H1 (cell line): ENCODE measurements around the gene TMEM45A. TPM values are rescaled to one million over a fixed set of nuclear protein-coding genes. Genes with fewer than 3 reads are reported as not detected.

Experiments
- CTCF ChIA-PET: fragments of 300-600 bp; sonication (Branson Sonifier 250); formaldehyde crosslinking; loops from one replicate; lab custom pipeline; 2021; ENCODE audit not compliant: partially characterized antibody; lab: Charles Lee
- POLR2A ChIA-PET: fragments of 300-600 bp; sonication (Branson Sonifier 250); formaldehyde crosslinking; loops from one replicate; lab custom pipeline; 2021; ENCODE audit warnings: inconsistent platforms; ENCODE audit not compliant: partially characterized antibody; lab: Charles Lee
- DNase-seq, 2 experiments: peaks; one replicate each; pipeline versions ENCODE4 v3.0.0 to v3.0.0-alpha.2; 2010 to 2022; ENCODE audit warnings: low spot score in 2 of 2, low read depth in 1 of 2, mixed read lengths in 1 of 2
- FAIRE-seq: peaks from 2 replicates; lab custom pipeline; 2011; peaks lifted over from hg19 to GRCh38; lab: Jason Lieb, UNC
- H2AFZ ChIP-seq: 2 replicates; pipeline ENCODE4 v1.8.1; 2012; ENCODE audit warnings: low read length, inconsistent platforms
- H2AK5ac ChIP-seq: 2 replicates; pipeline ENCODE4 v1.6.1; 2013; ENCODE audit warnings: low read depth, low read length
- H2BK120ac ChIP-seq: replicated peaks from 2 replicates; pipeline ENCODE3; 2013; ENCODE audit warnings: low read depth, low read length, inconsistent platforms
- H2BK12ac ChIP-seq: 2 replicates; pipeline ENCODE4 v1.6.1; 2013; ENCODE audit warnings: low read depth, low read length
- H2BK15ac ChIP-seq: 2 replicates; pipeline ENCODE4 v1.6.1; 2013; ENCODE audit warnings: low read length
- H2BK20ac ChIP-seq: 2 replicates; pipeline ENCODE4 v1.6.1; 2013; ENCODE audit warnings: low read length
- H2BK5ac ChIP-seq: 2 replicates; pipeline ENCODE4 v1.6.1; 2013; ENCODE audit warnings: low read depth, low read length
- H3K14ac ChIP-seq: 2 replicates; pipeline ENCODE4 v1.6.1; 2013; ENCODE audit warnings: inconsistent platforms; ENCODE audit not compliant: insufficient read length
- H3K18ac ChIP-seq: 2 replicates; pipeline ENCODE4 v1.6.1; 2013; ENCODE audit warnings: low read length; ENCODE audit errors: extremely low read depth
- H3K23ac ChIP-seq: 2 replicates; pipeline ENCODE4 v1.6.1; 2013; ENCODE audit warnings: inconsistent platforms; ENCODE audit not compliant: insufficient read length
- H3K23me2 ChIP-seq: 2 replicates; pipeline ENCODE4 v1.6.1; 2013; ENCODE audit warnings: low read depth, low read length
- H3K27ac ChIP-seq: 2 replicates; pipeline ENCODE4 v1.6.1; 2011; ENCODE audit warnings: low read depth, low read length, inconsistent platforms
- H3K27me3 ChIP-seq, 4 experiments: replicated peaks in 1 of 4; 1 replicate in 1 of 4; 2 replicates in 3 of 4; pipeline versions ENCODE4 v1.6.1 to v1.8.1; 2011 to 2013; ENCODE audit warnings: low read length in 3 of 4, mild to moderate bottlenecking in 3 of 4, inconsistent platforms in 2 of 4, mixed read lengths in 2 of 4, moderate library complexity in 1 of 4; ENCODE audit not compliant: control insufficient read depth in 3 of 4, insufficient read depth in 3 of 4; ENCODE audit errors: extremely low read depth in 1 of 4
- H3K36me3 ChIP-seq, 4 experiments: 2 replicates each; pipeline versions ENCODE4 v1.6.1 to v1.8.1; 2011 to 2013; ENCODE audit warnings: mild to moderate bottlenecking in 4 of 4, low read length in 3 of 4, moderate library complexity in 2 of 4, control low read depth in 1 of 4, inconsistent platforms in 1 of 4; ENCODE audit not compliant: insufficient read depth in 4 of 4, control insufficient read depth in 2 of 4
- H3K4ac ChIP-seq: replicated peaks from 2 replicates; pipeline ENCODE3; 2013; ENCODE audit warnings: low read length, low read depth, mixed read lengths, inconsistent platforms; ENCODE audit not compliant: insufficient read length
- H3K4me1 ChIP-seq, 4 experiments: replicated peaks in 1 of 4; 1 replicate in 1 of 4; 2 replicates in 3 of 4; pipeline versions ENCODE4 v1.6.1 to v1.8.1; 2011 to 2013; ENCODE audit warnings: low read length in 3 of 4, inconsistent platforms in 2 of 4, mixed read lengths in 1 of 4; ENCODE audit not compliant: insufficient read depth in 4 of 4, control insufficient read depth in 3 of 4
- H3K4me2 ChIP-seq, 2 experiments: 2 replicates each; pipeline versions ENCODE4 v1.6.1 to v1.8.1; 2011 to 2013; ENCODE audit warnings: low read depth in 2 of 2, low read length in 2 of 2, control low read depth in 1 of 2, inconsistent platforms in 1 of 2, mild to moderate bottlenecking in 1 of 2; ENCODE audit not compliant: insufficient read depth in 1 of 2
- H3K4me3 ChIP-seq, 4 experiments: fragments of 200-600, 300-600 bp in 1 of 4; sonication (generic), shearing (Covaris generic), sonication (Bioruptor Twin) in 1 of 4; 2 replicates each; pipeline versions ENCODE4 v1.5.1 to v1.8.1; 2011 to 2016; ENCODE audit warnings: low read length in 4 of 4, low read depth in 3 of 4, control low read depth in 2 of 4, inconsistent platforms in 2 of 4, mild to moderate bottlenecking in 2 of 4, mixed read lengths in 1 of 4, moderate library complexity in 1 of 4; ENCODE audit not compliant: insufficient read depth in 2 of 4; ENCODE audit errors: extremely low read depth in 1 of 4
- H3K56ac ChIP-seq: replicated peaks from 2 replicates; pipeline ENCODE3; 2013; ENCODE audit warnings: low read depth, mild to moderate bottlenecking, mixed read lengths, low read length, inconsistent platforms; ENCODE audit not compliant: insufficient read length
- H3K79me1 ChIP-seq: 2 replicates; pipeline ENCODE4 v1.6.1; 2013; ENCODE audit warnings: low read depth, low read length, control low read depth
- H3K79me2 ChIP-seq, 2 experiments: 2 replicates each; pipeline versions ENCODE4 v1.6.1 to v1.8.1; 2012 to 2013; ENCODE audit warnings: low read length in 2 of 2, mild to moderate bottlenecking in 2 of 2, inconsistent platforms in 1 of 2; ENCODE audit not compliant: insufficient read depth in 2 of 2, control insufficient read depth in 1 of 2
- H3K9ac ChIP-seq, 4 experiments: replicated peaks in 1 of 4; 1 replicate in 1 of 4; 2 replicates in 3 of 4; pipeline versions ENCODE4 v1.6.1 to v1.8.1; 2011 to 2013; ENCODE audit warnings: low read depth in 3 of 4, low read length in 3 of 4, control low read depth in 2 of 4, mild to moderate bottlenecking in 2 of 4, moderate library complexity in 2 of 4, inconsistent platforms in 1 of 4; ENCODE audit errors: extremely low read depth in 1 of 4
- H3K9me3 ChIP-seq, 2 experiments: 2 replicates each; pipeline versions ENCODE4 v1.6.1 to v1.8.1; 2012 to 2013; ENCODE audit warnings: mild to moderate bottlenecking in 2 of 2, moderate library complexity in 2 of 2, control low read depth in 1 of 2, inconsistent platforms in 1 of 2, low read depth in 1 of 2, low read length in 1 of 2, mixed read lengths in 1 of 2; ENCODE audit not compliant: insufficient read depth in 2 of 2
- H4K20me1 ChIP-seq, 2 experiments: replicated peaks in 1 of 2; 2 replicates each; pipeline versions ENCODE3 to v1.8.1; 2011 to 2013; ENCODE audit warnings: inconsistent platforms in 2 of 2, low read length in 2 of 2, mild to moderate bottlenecking in 1 of 2; ENCODE audit not compliant: insufficient read depth in 2 of 2, control insufficient read depth in 1 of 2
- H4K5ac ChIP-seq: 2 replicates; pipeline ENCODE4 v1.6.1; 2013; ENCODE audit warnings: low read length, low read depth, mixed read lengths, inconsistent platforms; ENCODE audit not compliant: insufficient read length
- H4K8ac ChIP-seq: 2 replicates; pipeline ENCODE4 v1.8.0; 2013; ENCODE audit warnings: mild to moderate bottlenecking, moderate library complexity, low read length, inconsistent platforms; ENCODE audit not compliant: insufficient read depth; ENCODE audit errors: extremely low read depth
- H4K91ac ChIP-seq: replicated peaks from 2 replicates; pipeline ENCODE3; 2013; ENCODE audit warnings: low read length, mixed read lengths, inconsistent platforms; ENCODE audit not compliant: insufficient read length
- SAP30 ChIP-seq: fragments of 300-600 bp; sonication (generic); IDR thresholded peaks from 2 replicates; pipeline ENCODE4 v1.7.1; 2012; ENCODE audit warnings: low read length, moderate library complexity, mild to moderate bottlenecking, inconsistent platforms; ENCODE audit not compliant: insufficient read depth, insufficient replicate concordance
- SIN3A ChIP-seq, 2 experiments: IDR thresholded peaks in 1 of 2; conservative IDR thresholded peaks in 1 of 2; 2 replicates each; pipeline ENCODE4 v1.6.1; 2011 to 2012; ENCODE audit warnings: low read length in 2 of 2, improper control_type of control experiment in 1 of 2, low read depth in 1 of 2, mild to moderate bottlenecking in 1 of 2
- SIX5 ChIP-seq: IDR thresholded peaks from 2 replicates; pipeline ENCODE4 v1.6.1; 2011; ENCODE audit warnings: mild to moderate bottlenecking, low read depth, low read length
- SRF ChIP-seq: IDR thresholded peaks from 2 replicates; pipeline ENCODE4 v1.6.1; 2011; ENCODE audit warnings: mild to moderate bottlenecking, low read depth, low read length, moderate library complexity
- SUZ12 ChIP-seq: fragments of 200-600 bp; sonication (generic); IDR thresholded peaks from 2 replicates; pipeline ENCODE4 v1.6.1; 2012; ENCODE audit warnings: mild to moderate bottlenecking, inconsistent platforms, low read length, moderate library complexity, mixed read lengths
- WGBS, 2 experiments: shearing (Covaris generic) in 1 of 2; methylation state at CpG; one replicate each; pipeline versions ENCODE4 v1.1.6 to v1.1.7; 2013 to 2015; ENCODE audit warnings: low lambda C conversion rate in 2 of 2, mixed read lengths in 2 of 2, inconsistent platforms in 1 of 2, low coverage in 1 of 2, missing lambda C conversion rate in 1 of 2; ENCODE audit not compliant: insufficient replicate concordance in 2 of 2, insufficient coverage in 1 of 2, insufficient read length in 1 of 2; ENCODE audit errors: extremely low coverage in 1 of 2, missing lambda C conversion rate in 1 of 2; 5-methylcytosine and 5-hydroxymethylcytosine counted together
- polyA plus RNA-seq, 7 experiments: library from polyadenylated mRNA; depleted of rRNA in 3 of 7; stranded (reverse) in 5 of 7; unstranded in 2 of 7; fragments of >200 nt in 5 of 7; fragments of 200-250 nt in 2 of 7; gene quantifications; 1 replicate in 5 of 7; 2 replicates in 1 of 7; 4 replicates in 1 of 7; pipeline versions ENCODE4 v1.2.1 to v1.2.3, GENCODE V29; 2011 to 2013; ENCODE audit warnings: missing spikeins in 2 of 7, mixed read lengths in 2 of 7
- total RNA-seq: library from RNA; stranded (reverse); fragmentation: NEBNext Ultra II Directional; extraction: Animal tissue kit (Norgen Biotek cat#: 25700); gene quantifications from 2 replicates; pipeline ENCODE4 v1.2.1, GENCODE V29; 2021

The TMEM45A gene
- total and polyA plus RNA-seq, 2 of the 8 experiments (the other 6 are each of a cell fraction or from before 2014, with no cell fraction given), result 12.9 to 14.2 TPM

- H2BK15ac ChIP-seq, result no peak overlapping the region
- H4K8ac ChIP-seq, result no peak overlapping the region
- H2BK20ac ChIP-seq, result no peak overlapping the region
- H2BK12ac ChIP-seq, result no peak overlapping the region
- no peak overlapping the region for H2BK5ac ChIP-seq
- no peaks in the 10 kb centered on the region for H3K27me3 ChIP-seq
- H4K5ac ChIP-seq, result no peak overlapping the region
- no peaks in the 10 kb centered on the region for H4K20me1 ChIP-seq
- no peaks in the 10 kb centered on the region for H3K79me1 ChIP-seq
- no peak overlapping the region for H3K18ac ChIP-seq
- no peaks in the 10 kb centered on the region for H3K9me3 ChIP-seq
- H2AK5ac ChIP-seq, result no peak overlapping the region
- H3K4ac ChIP-seq, result no peak overlapping the region
- no peak for DNase-seq
- H3K4me2 ChIP-seq, result no peak overlapping the region
- no peaks in the 10 kb centered on the region for H3K36me3 ChIP-seq
- FAIRE-seq, result no peak
- WGBS, 2 experiments, result 89% methylated on average over 2 of the region's 2 CpGs; no CpG with 5 or more reads in 1 of the 2 experiments
- no peak overlapping the region for H3K56ac ChIP-seq
- H3K23ac ChIP-seq, result no peak overlapping the region
- H3K9ac ChIP-seq, result no peak overlapping the region
- POLR2A ChIA-PET, result no interaction called here
- no peak overlapping the region for H4K91ac ChIP-seq
- H3K79me2 ChIP-seq, result no peaks in the 10 kb centered on the region
- CTCF ChIA-PET, result interaction anchor here (0.6 kb wide), 1 partner anchor 153 kb away, joined by 3 read pairs; no protein-coding TSS in a partner anchor
- no peak for TF ChIP-seq SUZ12
- TF ChIP-seq SIX5, result no peak
- TF ChIP-seq SRF, result no peak
- no peak for TF ChIP-seq SAP30
- no peak for TF ChIP-seq SIN3A (conservative IDR thresholded peaks at IDR 0.05 in 1 of 2, IDR thresholded peaks at IDR 0.05 in 1 of 2; ENCODE audit: low read depth in 1 of 2, low read length in 2 of 2)
- H3K23me2 ChIP-seq, result no peaks in the 10 kb centered on the region
- H3K27ac ChIP-seq, result no peak overlapping the region
- no peak overlapping the region for H3K14ac ChIP-seq
- no peak overlapping the region for H2BK120ac ChIP-seq
- no peaks in the 10 kb centered on the region for H3K4me1 ChIP-seq
- H3K4me3 ChIP-seq, result no peak overlapping the region
- H2AFZ ChIP-seq, result no peak overlapping the region
Measured at GRCh38 chr3:100536093-100536492, 43.7 kb downstream of the TMEM45A start.
